ENCODE results near the gene SOX12.
"Not testable (repeated sequence)": the region's sequence is repeated elsewhere in the genome, so short reads cannot be mapped to it uniquely, and the experiment has no call there.

The SOX12 gene

DNA sequence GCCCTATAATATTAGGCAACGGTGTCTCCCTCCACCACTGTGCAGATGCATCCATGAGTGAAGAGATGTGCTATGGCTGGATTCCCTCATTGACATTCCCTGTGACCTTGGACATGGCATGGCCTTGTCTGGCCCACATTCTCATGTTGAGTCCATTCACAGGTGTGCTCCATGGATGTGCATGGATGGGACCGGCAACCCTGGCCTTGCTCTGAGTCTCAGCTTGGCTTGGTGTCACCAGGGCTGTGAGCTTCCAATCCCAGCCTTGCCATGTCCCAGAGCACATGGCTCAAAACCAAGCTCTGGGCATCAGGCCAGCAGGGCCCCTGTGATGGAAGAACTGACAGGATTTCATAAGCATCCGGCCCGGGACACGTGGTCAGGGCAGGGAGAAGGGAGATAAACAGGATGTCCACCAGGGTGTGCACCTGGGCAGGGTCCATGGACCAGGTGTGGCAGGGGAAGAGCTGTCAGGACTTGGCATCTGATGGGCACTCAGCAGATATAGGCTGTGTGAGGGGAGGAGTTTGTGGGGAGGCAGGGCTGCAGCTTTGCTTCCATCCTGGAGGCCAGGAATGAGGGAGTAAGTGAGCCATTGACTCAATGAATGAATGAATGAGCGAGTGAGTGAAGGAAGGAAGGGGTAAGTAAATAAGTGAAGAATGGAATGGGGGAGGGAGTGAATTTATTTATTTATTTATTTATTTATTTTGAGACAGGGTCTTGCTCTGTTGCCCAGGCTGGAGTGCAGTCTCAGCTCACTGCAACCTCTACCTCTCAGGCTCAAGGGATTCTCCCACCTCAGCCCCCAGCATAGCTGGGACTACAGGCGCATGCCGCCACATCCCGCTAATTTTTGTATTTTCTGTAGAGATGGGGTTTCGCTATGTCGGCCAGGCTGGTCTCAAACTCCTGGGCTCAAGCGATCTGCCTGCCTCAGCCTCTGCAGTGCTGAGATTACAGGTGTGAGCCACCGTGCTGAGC is 37.2 kb downstream of the SOX12 start:
- no peak for DNase-seq (ENCODE audit: low read depth in 2 of 3, low spot score in 2 of 3)

DNA sequence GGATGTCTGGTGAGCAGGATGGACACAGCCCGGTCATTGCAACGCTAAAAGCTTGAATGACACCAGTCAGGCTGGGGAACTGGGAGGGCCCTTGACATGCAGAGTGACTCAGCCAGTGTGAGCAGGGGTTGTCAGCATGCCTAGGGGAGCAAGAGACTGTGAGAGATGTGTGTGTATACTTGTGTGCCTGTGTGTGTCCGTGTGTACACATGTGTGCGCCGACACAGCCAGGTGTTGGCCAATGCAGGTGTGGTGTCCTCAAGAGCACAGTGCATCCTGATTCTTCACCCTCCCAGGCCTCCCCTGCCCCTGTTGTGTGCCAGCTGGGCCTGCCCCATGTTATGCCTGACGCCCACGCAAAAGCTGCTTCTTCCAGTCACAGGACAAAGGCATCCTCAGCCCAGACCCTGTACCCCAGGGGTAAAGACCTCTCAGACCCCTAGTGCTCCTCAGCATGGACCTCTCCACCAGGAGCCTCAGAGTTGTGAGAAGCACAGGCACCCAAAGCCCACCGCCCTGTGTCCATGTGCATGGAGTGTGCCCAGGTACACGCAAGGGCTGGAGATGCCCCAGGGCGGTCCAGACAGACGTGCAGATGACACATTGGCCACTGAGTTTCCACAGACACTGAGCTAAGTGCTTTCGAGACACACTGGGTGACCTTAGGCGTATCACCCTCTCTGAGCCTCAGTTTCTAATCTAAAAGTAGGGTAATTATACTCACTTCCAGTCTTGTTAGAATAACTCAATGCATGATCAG is 38.1 kb downstream of the SOX12 start:
- no peak for DNase-seq (ENCODE audit: low read depth in 2 of 3, low spot score in 2 of 3)

DNA sequence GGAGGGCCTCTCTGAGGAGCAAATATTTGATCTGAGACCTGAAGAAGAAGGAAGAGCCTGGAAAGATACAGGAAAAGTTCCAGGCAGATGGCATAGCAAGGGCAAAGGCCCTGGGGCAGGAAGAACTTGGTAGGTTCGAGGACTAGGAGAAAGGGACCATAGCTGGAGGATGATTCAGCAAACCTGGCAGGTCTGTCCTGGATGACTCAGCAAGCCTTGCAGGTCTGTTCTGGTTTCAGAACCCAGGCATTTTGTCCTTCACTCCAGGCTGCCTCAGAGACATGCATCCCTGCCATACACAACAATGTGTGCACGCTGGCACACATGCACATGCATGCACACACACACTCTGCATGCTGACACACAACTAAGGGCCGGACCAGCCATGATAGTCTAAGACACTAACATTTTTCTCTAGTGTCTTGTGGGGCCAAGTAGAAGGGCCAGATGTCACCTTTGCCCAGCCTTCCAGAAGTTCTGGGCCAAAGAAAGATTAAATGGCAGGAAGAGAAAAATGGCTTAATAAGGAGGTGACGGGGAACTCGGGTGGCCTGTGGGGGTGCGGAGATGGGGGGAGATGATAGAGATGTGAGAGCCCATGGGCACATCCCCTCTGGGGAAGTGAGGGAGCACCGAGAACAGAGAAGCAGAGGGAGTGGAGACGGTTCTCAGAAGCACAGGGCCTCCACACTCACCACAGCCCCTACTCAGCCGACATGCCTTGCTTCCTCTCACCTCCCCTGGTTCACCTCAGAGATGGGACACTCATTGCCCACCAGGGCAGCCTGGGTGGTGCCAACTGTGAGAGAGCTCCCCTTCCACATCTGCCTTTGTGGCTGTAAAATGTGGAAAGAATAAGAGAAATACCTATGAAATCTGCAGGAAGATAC is 39.8 kb downstream of the SOX12 start:
- no peak for DNase-seq (ENCODE audit: low read depth in 2 of 3, low spot score in 2 of 3)

DNA sequence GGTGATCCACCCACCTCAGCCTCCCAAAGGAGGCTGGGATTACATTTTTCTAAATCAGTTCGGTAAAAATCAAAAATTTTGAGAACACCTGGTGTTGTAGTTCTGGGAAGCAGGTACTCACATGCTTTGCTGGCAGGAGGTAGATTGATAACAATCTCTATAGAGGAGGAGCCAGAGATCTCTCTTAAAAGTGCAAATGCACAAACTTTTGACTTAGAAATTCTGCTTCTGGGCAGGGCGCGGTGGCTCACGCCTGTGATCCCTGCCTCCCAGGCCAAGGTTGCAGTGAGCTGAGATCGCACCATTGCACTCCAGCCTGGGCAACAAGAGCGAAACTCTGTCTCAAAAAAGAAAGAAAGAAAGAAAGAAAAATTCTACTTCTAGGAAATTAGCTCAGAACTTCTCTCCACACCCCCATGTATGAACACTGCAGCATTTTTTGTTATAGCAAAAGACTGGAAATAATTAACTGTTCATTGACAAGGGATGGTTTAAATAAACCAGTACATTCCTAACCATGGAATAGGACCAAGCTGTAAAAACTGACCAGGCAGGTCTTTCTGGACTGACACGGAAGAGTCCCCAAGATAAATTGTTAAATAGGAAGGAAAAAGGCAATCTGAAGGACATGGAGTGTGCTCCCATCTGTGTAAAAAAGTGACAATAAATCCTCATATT is 40.8 kb downstream of the SOX12 start:
- DNase-seq (ENCODE audit: low read depth in 2 of 3, low spot score in 2 of 3), result no peak

DNA sequence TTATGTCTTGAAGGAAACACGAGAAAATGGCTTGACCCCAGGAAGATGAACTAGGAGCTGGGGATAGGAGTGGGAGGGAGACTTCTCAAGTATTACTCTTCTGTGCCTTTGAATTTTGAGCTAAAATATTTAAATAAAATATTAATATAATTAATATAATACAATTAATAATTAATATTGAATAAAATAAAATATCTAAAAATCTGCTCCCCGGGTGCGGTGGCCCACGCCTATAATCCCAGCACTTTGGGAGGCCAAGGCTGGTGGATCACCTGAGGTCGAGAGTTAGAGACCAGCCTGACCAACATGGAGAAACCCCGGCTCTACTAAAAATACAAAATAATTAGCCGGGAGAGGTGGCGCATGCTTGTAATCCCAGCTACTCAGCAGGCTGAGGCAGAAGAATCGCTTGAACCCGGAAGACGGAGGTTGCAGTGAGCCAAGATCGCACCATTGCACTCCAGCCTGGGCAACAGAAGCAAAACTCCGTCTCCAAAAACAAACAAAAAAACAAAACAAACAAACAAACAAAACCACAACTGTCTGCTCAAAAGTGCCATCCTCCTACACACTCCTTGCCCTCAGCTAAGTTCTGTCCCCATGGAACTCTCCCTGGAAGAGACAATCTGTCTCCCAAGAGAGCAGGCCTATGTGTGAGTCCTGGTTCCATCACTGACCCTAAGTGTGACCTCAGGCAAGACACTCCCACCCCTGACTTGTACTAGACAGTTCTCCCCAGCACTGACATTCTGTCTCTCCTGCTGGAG is 41.5 kb downstream of the SOX12 start:
- DNase-seq (ENCODE audit: low read depth in 2 of 3, low spot score in 2 of 3), result no peak

DNA sequence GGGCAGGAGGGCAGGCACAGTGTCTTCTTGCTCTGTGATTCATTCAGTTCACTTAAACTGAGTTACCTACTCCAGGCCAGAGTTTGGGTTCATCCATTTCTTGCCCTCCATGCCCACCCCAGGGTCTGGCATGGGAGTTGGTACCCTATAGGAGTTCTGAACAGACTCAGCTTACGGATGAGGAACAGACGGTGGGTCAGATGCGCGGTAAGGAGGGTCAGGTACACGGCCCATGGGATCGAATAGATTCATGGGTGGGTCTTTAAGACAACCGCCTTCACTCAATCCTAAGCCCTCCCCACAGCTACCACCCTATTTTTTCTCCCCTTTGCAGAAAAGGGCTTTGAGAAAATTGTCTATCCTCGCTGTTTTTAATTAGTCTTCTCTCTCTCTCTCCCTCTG is 42.1 kb downstream of the SOX12 start:
- no peak for DNase-seq (ENCODE audit: low read depth in 2 of 3, low spot score in 2 of 3)

DNA sequence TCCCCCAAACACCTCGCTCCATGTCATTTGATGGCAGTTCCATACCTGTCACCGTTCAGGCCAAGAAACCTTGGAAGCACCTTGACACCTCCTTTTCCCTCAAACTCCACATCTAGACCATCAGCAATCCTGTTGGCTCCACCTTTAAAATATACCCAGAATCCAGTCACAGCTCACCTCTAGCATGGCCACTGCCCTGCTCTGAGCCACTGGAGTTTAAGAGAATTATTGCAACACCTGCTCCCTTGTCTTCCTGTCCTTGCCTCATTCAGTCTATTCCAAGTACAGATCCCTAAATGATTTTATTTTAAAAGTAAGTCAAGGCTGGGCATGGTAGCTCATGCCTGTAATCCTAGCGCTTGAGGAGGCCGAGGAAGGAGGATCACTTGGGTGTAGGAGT is 43.6 kb downstream of the SOX12 start:
- DNase-seq (ENCODE audit: low read depth in 2 of 3, low spot score in 2 of 3), result no peak

DNA sequence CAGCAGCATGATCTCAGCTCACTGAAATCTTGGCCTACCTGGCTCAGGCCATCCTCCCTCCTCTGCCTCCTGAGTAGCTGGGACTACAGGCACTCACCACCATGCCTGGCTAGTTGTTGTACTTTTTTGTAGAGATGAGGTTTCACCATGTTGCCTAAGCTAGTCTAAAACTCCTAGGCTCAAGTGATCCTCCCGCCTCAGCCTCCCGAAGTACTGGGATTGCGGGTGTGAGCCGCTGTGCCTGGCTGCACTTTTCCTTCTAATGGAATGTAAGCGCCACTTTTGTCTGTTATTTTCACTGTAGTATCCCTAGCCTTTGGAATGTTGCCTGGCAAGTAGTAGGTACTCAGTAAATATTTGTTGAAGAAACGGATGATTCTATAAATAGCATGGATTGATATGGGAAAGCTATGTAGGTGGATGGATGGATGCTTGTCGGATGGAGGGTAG is 44.8 kb downstream of the SOX12 start:
- no peak for DNase-seq (ENCODE audit: low read depth in 2 of 3, low spot score in 2 of 3)

DNA sequence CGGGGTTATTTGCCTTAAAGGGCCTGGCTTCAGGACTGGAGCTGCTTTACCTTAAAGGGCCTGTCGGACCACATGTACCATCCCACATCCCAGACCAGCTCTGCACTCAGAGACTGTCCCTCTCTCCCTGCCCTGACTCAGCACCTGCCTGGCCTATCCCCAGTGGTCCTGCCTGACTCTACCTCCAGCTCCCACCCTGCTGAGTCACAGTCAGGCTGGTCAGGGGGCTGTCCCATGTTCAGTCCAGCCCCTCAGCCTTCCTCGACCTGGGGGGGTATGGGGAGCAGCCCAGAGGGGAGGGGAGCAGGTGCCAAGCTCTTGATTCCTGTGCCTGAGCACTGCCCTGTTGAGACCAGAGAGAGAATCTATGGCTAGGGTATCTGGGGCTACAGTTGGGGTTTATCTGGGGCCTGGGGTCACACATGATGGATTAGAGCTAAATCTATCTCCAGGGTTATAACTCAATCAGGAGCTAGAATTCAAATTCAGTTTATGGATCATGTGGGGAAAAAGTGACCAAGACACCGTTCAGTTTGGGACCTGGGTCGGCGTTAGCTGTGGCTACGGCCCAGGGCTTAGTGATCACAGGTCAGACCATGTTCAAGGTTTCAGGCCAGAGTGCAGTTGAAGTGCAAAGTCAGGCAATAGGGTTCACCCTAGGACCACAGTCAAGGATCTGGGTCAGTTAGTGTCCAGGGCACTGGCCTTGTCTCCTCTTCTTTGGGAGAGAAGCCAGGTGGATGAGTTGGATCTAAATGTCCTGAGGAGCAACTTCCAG is 45.8 kb downstream of the SOX12 start:
- no peak for DNase-seq (ENCODE audit: low read depth in 2 of 3, low spot score in 2 of 3)

DNA sequence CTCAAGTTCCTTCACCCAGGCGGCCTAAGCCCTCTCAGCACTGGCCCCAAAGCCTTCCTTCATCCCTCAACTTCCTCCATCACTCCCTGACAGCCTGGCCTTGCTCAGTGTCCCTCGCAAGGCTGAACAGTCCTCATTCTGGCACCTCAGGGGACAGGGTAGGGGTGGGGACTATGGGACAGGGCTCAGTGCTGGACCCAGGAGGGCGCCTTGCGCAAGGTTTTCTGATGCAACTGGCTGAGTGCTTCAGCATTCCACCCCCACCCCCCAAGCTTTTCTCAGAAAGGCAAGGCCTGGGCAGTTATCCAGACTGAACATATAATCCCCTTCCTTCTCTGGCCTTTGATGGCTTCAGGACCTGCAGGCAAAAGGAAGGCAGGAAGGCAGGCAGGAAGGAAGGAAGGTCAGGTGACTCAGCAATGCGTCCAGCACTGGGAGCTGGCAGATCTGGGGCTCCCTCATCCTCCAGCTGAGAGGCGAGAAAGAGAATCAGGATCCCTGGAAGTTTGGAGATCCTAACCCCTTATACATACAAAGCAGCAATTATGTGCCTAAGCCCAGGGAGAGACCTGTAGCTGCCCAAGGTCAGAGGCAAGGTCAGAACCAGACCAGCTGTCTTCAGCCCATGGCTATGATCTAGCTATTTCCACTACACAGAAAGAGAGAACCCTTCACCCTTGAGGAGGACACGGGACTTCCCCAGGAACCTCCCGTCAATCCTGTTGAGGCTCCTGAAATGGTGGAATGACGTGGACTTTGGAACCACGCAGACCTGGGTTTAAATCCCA is 46.6 kb downstream of the SOX12 start:
- DNase-seq (ENCODE audit: low read depth in 2 of 3, low spot score in 2 of 3), result no peak

DNA sequence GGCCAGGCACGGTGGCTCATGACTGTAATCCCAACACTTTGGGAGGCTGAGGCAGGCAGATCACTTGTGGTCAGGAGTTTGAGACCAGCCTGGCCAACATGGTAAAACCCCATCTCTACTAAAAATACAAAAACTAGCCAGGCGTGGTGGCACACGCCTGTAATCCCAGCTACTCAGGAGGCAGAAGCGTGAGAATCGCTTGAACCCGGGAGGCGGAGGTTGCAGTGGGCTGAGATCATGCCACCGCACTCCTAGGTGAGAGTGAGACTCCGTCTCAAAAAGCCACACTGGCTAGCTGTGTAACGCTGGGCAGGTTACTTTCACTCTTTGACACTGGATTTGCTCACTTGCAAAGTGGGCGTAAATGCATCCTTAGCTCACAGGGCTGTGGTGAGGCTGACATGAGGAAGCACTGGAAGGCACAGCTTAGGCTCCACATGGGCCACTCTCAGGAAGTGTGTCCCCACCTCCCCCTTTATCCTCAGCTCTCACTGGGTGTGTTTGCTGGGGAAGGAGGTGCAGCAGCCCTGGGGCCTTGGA is 47.3 kb downstream of the SOX12 start:
- DNase-seq (ENCODE audit: low read depth in 2 of 3, low spot score in 2 of 3), result not testable (repeated sequence)

DNA sequence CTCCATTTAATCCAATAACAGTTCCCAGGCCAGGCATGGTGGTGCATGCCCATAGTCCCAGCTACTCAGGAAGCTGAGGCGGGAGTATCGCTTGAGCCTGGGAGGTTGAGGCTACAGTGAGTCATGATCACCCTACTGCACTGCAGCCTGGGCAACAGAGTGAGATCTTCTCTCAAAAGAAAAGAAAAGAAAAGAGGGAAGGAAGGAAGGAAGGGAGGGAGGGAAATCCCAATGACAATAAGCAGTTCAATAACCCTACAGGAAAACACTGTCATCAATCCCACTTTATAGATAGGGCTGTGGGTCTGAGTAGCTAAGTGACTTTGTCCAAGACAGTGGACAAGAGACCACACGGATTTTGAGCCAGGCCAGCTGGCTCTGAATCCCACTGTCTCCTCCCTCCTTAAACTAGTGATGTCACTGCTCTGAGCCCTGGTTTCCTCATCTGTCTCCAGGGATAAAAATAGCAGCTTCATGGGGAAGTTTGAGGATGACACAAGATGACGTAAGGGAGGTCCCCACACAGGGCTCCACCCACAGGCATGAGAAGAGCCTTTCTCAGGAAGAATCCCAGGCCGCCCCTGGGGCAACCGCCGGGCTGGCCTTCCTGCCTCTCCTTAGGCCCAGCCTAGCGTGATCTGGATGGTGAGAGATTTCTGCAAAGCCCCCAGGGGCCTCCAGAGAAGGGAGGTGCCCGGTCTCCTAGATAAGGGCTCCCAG is 48.0 kb downstream of the SOX12 start:
- no peak for DNase-seq (ENCODE audit: low read depth in 2 of 3, low spot score in 2 of 3)

DNA sequence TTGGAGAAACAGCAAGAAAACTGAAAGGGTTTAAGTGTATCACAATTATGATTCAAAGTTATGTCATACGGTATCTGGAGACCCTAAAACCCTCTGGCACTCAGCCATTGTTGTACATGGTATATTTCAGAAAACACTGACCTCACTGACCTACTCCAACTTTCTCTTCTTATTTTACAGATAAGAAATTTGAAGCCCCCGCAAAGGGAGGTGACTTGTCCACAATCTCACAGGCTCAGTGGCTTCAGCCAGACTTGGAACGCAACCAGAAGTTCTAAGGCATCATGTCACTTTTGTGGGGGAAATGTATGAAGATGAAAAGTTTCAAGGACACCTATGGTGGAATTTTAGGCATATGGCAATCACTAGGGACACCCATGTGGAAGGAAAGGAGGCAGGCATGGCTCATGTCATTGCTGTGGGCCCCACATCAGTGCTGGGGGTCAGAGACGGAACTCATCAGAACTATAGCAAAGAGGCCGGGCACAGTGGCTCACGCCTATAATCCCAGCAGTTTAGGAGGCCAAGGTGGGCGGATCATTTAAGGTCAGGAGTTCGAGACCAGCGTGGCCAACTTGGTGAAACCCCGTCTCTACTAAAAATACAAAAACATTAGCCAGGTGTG is 50.0 kb downstream of the SOX12 start:
- no peak for DNase-seq (ENCODE audit: low read depth in 2 of 3, low spot score in 2 of 3)

DNA sequence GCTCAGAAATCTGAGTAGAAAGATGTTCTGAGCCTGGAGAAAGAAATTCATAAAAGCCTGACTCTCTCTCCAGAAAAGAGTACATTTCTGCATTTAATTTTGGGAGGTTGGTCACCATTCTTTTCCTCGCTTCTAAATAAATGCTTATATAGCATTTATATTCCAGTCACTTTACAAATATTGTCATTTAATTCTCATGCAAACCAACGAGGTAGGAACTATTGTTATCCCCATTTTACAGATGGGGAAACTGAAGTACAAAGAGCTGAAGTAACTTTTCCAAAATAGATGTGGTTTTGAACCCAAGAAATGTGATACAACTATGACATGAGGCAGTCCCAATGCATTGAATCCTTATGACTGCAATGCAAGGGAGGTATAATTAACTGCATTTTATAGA is 50.7 kb downstream of the SOX12 start:
- DNase-seq (ENCODE audit: low read depth in 2 of 3, low spot score in 2 of 3), result no peak

DNA sequence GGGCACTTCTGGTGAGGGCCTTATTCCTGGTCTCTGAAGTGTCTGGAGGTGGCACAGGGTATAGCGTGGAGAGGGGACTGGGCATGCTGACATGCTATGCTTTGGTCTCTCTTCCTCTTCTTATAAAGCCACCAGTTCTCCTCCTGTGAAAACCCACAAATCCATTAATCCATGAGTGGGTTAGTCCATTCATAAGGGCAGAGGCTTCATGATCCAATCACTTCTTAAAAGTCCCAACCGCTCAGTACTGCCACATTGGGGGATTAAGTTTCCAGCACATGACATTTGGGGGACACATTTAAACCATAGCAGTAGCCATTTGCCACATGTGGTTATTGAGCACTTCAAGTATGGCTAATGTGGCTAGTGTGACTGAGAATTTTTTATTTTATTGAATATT is 51.4 kb downstream of the SOX12 start:
- no peak for DNase-seq (ENCODE audit: low read depth in 2 of 3, low spot score in 2 of 3)

DNA sequence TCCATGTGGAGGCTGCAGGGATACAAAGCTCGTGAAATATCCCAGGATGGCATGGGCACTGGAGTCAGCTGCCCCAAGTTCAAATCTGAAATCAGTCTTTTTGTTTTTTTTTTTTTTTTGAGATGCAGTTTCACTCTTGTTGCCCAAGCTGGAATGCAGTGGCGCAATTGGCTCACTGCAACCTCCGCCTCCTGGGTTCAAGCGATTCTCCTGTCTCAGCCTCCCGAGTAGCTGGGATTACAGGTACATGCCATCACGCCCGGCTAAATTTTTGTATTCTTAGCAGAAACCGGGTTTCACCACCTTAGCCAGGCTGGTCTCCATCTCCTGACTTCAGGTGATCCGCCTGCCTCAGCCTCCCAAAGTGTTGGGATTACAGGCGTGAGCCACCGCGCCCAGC is 52.2 kb downstream of the SOX12 start:
- not testable (repeated sequence) for DNase-seq (ENCODE audit: low read depth in 2 of 3, low spot score in 2 of 3)

DNA sequence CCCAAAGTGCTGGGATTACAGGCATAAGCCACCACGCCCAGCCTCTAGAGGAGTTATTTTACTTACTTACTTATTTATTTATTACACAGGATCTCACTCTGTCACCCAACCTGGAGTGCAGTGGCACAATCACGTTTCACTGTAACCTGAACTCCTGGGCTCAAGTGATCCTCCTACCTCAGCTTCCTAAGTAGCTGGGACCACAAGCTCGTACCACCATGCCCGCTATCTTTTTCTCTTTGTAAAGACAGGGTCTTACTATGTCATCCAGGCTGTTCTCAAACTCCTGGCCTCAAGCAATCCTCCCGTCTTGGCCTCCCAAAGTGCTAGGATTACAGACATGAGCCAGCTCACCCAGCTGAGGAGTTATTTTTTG is 53.6 kb downstream of the SOX12 start:
- DNase-seq (ENCODE audit: low read depth in 2 of 3, low spot score in 2 of 3), result no peak
